ENCODE data around the gene KLHDC8B. TPM values are rescaled to one million over a fixed set of nuclear protein-coding genes. Genes with fewer than 3 reads are reported as not detected.

KLHDC8B gene
- total RNA-seq, 1 donor from 2014 or later = 36.3 TPM

GRCh38 chr3:49165771-49166751, 5.3 kb upstream of the KLHDC8B start, which contains the start of gene CCDC71:
TSS of gene CCDC71 (minus strand) at chr3:49166331. CDS start at chr3:49164208, 2,123 bp downstream.
- peaks cover 10% of the 10 kb centered on the region for H3K4me1 Mint-ChIP-seq (ENCODE audit: low read depth, unreplicated experiment)
- peak; percentile 82 for DNase-seq
- no peak for TF ChIP-seq CTCF (IDR thresholded peaks at IDR 0.05; ENCODE audit: partially characterized antibody, unreplicated experiment)
- H3K4me3 Mint-ChIP-seq (ENCODE audit: unreplicated experiment) = peak within 1 kb of the TSS; percentile 98
- H3K27me3 Mint-ChIP-seq (ENCODE audit: unreplicated experiment) = peaks cover 16% of the 10 kb centered on the region
- H3K36me3 Mint-ChIP-seq (ENCODE audit: unreplicated experiment) = no peaks in the 10 kb centered on the region
- peaks cover 11% of the 10 kb centered on the region for H3K9me3 Mint-ChIP-seq (ENCODE audit: unreplicated experiment)
- H3K27ac Mint-ChIP-seq (ENCODE audit: unreplicated experiment) = peak within 1 kb of the TSS; percentile 90

DNA sequence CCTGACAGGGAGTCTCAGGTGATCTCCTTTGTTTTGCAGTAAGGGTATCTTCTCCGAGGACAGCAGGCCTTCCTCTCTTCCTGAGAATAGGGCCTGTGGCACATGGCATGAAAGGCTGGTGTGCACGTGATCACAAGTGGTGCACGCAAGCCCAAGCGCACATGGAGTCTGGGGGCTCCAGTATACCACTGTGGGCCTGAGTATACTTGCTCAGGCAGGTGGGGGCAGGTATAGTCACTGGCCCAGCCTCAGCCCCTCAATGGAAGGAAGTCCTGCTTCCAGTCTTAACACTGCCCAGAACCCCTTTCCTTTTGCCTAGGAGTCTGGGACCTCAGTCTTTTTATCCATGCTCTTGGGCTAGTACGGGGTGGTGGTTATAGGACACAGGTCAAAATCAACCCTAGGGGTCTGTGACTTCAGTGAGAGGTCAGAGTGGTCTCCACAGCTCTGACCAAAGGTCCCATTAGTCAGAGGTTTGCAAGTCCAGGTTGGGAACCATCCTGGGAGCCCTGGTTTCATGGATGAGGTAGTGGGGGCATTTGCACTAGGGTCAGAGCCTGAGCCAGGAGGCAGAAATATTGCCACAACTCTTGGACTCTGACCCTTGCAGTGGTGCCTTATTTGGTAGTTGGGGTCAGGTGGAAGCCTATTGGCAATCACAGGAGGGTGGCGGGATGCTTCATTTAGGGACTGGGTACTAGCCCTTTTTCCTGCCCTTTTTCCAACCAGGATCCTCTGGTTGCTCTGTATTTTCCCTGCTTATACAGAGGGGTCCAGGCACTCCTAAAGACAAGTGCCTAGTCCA, 4.4 kb upstream of the KLHDC8B start:
- Mint-ChIP-seq H3K9me3 (ENCODE audit: unreplicated experiment) (peaks cover 13% of the 10 kb centered on the region), H3K27ac (ENCODE audit: unreplicated experiment) (peak overlapping the region; percentile 59), H3K36me3 (ENCODE audit: unreplicated experiment) (no peaks in the 10 kb centered on the region), H3K27me3 (ENCODE audit: unreplicated experiment) (peaks cover 16% of the 10 kb centered on the region), H3K4me1 (ENCODE audit: low read depth, unreplicated experiment) (peaks cover 10% of the 10 kb centered on the region), H3K4me3 (ENCODE audit: unreplicated experiment) (peak overlapping the region; percentile 84)
- no peak for TF ChIP-seq CTCF (IDR thresholded peaks at IDR 0.05; ENCODE audit: partially characterized antibody, unreplicated experiment)
- no peak for DNase-seq

DNA sequence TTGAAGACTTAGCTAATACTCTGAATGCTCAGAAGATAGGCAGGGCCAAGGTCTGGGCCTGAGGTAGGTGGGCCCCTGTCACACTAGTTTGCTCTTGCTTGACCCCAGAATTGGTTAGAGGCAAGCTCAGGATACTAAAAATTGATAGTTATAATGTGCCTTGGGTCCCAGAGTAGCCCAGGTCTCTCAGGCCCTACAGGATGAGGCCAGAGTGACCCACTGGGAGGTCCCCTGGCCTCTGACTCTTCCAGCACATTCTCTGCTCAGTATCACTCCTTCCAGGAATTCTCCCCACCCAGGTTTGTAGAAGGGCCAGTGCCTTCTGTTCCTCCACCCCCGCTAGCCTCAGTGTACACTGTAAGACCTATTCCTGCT, 667 bp upstream of the KLHDC8B start:
- peaks cover 11% of the 10 kb centered on the region for H3K27me3 Mint-ChIP-seq (ENCODE audit: unreplicated experiment)
- peaks cover 3% of the 10 kb centered on the region for H3K9me3 Mint-ChIP-seq (ENCODE audit: unreplicated experiment)
- peaks cover 14% of the 10 kb centered on the region for H3K4me1 Mint-ChIP-seq (ENCODE audit: low read depth, unreplicated experiment)
- peak overlapping the region; percentile 96 for H3K4me3 Mint-ChIP-seq (ENCODE audit: unreplicated experiment)
- H3K27ac Mint-ChIP-seq (ENCODE audit: unreplicated experiment) = no peak overlapping the region
- no peak for DNase-seq
- no peak for TF ChIP-seq CTCF (IDR thresholded peaks at IDR 0.05; ENCODE audit: partially characterized antibody, unreplicated experiment)
- H3K36me3 Mint-ChIP-seq (ENCODE audit: unreplicated experiment) = no peaks in the 10 kb centered on the region

GRCh38 chr3:49171775-49172500, 540 bp downstream of the KLHDC8B start:
- Mint-ChIP-seq H3K27ac (ENCODE audit: unreplicated experiment) (peak overlapping the region; percentile 72), H3K36me3 (ENCODE audit: unreplicated experiment) (no peaks in the 10 kb centered on the region), H3K4me1 (ENCODE audit: low read depth, unreplicated experiment) (peaks cover 14% of the 10 kb centered on the region), H3K4me3 (ENCODE audit: unreplicated experiment) (peak overlapping the region; percentile 89), H3K9me3 (ENCODE audit: unreplicated experiment) (peaks cover 3% of the 10 kb centered on the region), H3K27me3 (ENCODE audit: unreplicated experiment) (peaks cover 8% of the 10 kb centered on the region)
- DNase-seq = no peak
- TF ChIP-seq CTCF (IDR thresholded peaks at IDR 0.05; ENCODE audit: partially characterized antibody, unreplicated experiment) = no peak

Data from glutamatergic neuron (in vitro differentiated cells).